Renal pelvis (tissue), 4 donors: Measurements from ENCODE around the gene CCDC82. TPM values are rescaled to one million over a fixed set of nuclear protein-coding genes. Genes with fewer than 3 reads are reported as not detected.

Experiments
- DNase-seq: peaks from one replicate; pipeline ENCODE4 v3.0.0-alpha.2; 2013
- polyA plus RNA-seq, 3 donors: library from polyadenylated mRNA; unstranded; fragments of 120-200 nt; gene quantifications; one replicate each; pipeline ENCODE4 v1.2.1, GENCODE V29; 2013; ENCODE audit not compliant: insufficient read length in 3 of 3

CCDC82 gene
- polyA plus RNA-seq, 3 donors = 43.4 to 51.6 (median 47.9) TPM

GRCh38 chr11:96373826-96374225 lies 15.9 kb downstream of the CCDC82 start:
- DNase-seq = no peak

- no peak for DNase-seq
Measured at GRCh38 chr11:96367342-96367741, 22.4 kb downstream of the CCDC82 start.

DNA sequence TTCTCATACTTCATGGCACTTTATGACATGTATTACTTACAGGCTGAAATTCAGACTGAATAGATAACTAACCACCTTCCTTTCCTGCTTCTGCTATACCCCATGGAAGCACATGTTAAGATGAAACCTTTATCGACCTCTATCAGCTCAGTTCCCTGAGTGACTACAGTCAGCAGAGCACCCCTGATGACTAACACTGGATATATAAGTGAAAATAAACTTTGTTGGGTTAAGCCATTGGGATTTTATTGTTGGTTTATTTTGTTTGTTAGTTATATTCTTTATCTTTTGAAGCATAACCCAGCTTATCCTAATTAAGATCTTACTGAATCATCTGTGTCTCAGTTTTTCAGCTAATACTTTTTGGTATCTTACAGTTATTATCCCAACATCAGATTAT lies 23.7 kb downstream of the CCDC82 start:
- no peak for DNase-seq

DNA sequence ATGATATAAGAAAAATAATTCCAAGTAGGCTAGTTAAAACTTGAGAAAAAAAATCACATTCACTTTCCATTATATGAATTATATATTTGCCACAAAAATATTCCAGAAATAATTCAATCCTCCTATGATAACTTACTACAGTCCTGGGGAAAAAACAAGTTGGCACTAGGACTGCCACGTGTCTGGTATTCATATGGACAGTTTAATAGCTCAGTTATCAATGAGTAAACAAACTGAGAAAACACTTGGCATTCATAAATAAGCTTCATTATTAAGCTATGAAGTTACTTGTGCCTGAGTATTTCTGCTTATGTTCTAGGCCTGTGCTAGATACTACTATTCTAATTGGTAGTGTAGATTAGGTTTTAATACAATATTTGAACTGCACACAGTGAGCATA lies 24.2 kb downstream of the CCDC82 start:
- no peak for DNase-seq

GRCh38 chr11:96361778-96362177 lies 27.9 kb downstream of the CCDC82 start:
- no peak for DNase-seq

- no peak for DNase-seq
Measured at GRCh38 chr11:96358321-96358720, 31.4 kb downstream of the CCDC82 start.

DNA sequence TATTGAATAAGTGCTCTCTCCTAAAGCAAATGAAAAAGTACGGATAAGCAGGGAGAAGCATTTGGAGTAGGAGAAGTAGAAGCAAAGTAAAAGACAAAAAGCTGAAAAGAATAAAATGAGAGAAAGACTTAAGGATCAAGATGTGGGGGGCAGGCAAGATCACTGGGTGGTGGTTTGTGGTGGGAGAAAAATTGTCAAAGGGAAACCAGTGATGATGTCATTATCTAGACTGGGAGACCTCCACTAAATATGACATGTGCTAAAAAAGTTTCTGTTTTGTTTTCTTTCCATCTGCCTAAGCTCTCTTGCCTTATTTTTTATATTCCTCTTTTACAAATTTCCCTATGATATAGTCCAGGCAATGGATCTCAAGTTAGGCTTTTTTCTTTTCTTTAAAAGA lies 31.9 kb downstream of the CCDC82 start:
- DNase-seq = no peak

GRCh38 chr11:96356848-96357247 lies 32.9 kb downstream of the CCDC82 start:
- no peak for DNase-seq

DNA sequence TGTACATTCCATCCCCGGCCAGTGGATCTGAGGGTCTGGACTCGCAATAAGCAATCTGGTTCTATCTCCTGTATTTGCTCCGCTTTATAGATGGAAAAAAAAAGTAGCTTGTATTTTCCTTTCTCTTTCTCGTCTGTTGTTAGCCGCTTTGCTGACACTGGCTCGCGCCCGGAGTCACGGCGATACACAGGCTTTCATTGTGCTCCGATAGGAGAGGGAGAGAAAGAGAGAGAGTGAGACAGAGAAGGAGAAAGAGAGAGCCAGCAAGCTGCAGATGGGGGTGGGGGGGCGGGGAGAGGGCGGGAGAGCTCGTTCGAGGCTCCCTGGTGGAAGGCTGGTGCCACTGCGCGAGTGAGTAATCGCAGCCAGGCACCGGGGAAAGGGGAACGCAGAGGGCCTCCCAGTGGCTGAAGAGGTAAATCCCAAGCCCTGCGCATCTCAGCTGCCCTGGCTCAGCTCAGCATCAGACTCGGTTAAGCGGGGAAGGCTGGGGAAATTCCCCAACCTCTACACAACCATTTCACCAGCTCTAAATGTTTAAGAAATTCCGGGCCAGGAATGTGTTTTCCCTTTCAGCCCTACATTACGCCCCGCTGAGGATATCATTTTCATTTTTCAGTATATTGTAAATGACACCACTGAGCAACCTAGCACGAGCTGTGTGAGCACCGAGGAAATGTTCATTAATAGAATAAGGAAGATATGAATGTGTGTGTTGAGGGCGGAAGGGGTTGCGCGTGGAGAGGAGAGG lies 46.6 kb downstream of the CCDC82 start, which contains the start of gene MAML2:
MAML2 (minus strand) TSS at position 235 of the 751 bp plus-strand sequence. CDS start 1,300 bp downstream, outside the sequence.
- peak; percentile 92 for DNase-seq

GRCh38 chr11:96342014-96342960 lies 47.4 kb downstream of the CCDC82 start:
- no peak for DNase-seq

- DNase-seq = no peak
Measured at GRCh38 chr11:96341211-96342013, 48.3 kb downstream of the CCDC82 start.

DNA sequence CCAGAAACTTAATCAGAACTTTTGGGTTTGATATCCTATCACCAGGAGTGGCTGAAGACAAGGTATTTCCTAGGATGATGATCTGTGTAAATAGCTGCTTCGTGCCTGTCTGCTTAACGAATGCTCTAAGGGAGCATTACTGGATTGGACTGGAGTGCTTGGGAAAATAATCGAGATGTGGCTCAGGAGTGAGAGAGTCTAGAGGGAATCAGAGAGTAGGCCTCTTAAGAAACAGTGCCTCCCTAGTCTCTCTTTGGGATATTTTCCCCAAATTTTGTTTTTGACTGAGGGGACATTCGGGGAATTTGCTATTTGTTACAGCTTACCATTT lies 49.2 kb downstream of the CCDC82 start:
- DNase-seq = no peak

DNA sequence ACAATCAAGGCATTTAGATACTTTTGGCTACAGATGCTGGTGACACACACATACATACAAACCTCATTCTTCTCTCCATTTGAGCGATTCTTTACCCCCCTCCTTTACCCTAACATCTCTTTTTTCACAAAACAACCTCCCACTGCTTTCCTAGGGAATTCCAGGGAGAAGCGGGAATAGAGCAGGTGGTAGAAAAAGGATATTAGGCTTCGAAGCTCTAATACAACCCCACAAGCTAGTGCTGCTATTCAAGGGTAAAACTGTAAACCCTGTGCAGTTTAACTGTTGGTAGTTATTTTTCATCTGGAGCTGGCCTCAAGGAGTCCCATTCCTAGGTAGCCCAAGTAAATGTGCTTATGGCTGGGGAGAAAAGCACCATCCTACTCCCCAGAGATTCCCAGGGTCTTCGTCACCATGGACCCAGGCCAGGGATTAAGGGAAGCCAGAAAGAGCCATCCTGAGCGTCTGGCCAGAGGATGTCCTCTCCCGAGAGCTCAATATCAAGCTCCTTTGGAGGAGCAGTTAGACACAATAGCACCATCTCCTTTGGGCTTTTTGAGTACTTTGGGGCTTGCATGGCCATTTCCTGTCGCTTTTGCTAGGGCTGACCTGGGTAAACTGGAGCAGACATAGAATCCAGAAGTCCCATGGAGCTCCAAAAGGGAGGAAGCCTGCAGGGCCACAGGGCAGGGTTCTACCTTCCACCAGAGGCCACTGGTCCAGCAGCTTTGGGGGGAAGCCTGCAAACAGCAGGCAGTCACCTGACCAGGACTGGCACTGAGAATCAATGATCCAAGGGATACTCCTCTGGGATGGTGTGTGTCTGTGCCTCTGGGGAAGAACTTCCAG lies 49.8 kb downstream of the CCDC82 start:
- no peak for DNase-seq

DNA sequence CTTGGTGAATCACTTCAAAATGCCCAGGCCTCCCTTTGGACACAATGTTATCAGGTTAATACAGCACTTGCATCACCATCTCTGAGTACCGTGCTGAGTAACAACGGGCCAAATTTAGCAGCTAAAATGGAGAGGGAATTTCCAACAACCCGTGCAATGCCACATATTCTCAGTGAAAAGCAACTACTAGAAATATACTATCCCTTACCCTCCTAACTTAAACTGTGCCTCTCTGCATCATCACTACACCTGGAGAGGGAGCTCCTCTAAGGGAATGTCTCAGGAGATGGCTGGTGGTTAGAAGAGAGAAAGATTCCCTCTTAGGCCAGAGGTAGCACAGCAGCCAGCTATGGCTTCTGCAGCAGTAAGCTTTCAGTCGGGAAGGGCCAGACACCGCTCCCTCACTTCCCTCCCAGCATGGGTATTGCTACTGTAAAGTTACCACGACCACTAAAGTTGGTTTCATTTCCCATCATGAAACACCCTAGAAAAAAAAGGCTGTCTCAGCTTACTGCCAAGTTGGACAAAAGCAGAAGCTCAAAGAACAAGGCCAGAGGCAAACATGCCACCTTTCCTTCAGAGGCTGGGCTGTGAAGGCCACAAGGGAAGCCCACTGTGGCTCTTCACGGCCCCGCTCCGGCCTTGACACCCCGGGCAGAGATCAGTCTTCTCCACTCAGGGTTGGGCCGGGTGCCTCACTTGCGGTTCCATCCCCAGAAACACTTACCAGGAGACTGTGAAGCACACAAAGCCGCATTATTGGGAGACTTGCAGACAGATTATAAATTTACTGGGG lies 50.6 kb downstream of the CCDC82 start:
- no peak for DNase-seq

DNA sequence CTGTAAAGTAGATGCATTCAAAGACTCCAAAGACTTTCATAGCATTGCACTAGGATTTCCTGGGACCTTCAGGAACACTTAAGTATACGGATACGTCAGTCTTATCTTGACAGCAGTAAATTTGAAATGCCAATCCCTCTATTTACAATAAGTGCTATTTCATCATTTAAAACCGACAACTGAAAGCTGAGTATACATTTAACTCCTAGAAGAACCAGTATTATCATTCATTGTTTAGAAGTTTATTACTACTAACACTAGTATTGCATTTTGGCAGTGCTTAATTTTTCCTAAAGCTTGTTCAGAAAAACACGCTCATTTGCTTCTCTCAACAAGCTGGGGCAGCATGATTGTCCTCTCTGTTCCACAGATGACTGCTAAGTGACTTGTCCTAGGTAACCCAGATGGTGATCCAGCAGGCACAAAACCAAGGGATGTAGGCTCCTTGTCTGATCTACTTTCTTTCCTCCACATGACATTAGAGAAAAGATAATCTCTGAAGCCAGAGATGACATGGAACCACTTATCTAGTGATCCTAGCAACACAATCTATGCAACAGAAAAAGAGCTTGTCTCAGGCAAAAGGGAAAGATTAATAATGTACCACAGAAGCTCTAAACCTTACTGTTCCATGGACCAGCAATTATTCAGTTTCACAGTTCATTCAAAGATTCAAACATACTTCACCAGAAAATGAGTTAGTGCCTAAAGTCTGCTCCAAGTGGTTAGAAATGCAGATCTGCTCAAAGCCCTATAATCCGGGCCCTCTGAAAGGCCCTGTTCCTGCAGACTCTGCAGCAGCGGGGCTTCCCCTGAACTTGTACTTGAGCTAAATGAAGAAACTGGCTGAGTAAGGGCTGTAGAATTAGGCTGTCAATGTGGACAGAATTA lies 51.9 kb downstream of the CCDC82 start:
- DNase-seq = no peak

DNA sequence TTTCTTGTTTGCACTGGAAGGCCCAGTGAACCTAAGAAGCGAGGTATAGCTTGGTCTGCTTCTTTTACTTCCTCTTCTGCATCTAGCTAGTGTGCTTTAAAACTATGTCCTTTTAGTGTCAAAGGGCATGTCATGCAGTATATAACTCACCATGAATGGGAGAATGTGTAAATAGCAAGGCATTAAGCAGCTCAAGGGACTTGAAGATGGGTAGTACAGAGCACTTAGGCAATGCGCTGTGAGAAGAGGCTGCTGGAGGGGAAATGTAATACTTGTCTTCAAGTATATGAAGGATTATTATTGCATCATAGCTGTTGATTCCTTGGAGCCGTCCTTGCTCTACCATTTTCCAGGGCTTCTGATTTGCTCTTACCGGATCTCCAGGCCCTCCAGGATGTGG lies 54.3 kb downstream of the CCDC82 start:
- DNase-seq = peak; percentile 73

- DNase-seq = no peak
Measured at GRCh38 chr11:96334219-96334618, 55.5 kb downstream of the CCDC82 start.

- no peak for DNase-seq
Measured at GRCh38 chr11:96333191-96333719, 56.5 kb downstream of the CCDC82 start.
